ENCODE data around the gene CNTRL.
A peak's percentile ranks its signal among the peaks of the same experiment; 100 is the strongest.
"Not testable (repeated sequence)": the region's sequence is repeated elsewhere in the genome, so short reads cannot be mapped to it uniquely, and the experiment has no call there.

Gene CNTRL

DNA sequence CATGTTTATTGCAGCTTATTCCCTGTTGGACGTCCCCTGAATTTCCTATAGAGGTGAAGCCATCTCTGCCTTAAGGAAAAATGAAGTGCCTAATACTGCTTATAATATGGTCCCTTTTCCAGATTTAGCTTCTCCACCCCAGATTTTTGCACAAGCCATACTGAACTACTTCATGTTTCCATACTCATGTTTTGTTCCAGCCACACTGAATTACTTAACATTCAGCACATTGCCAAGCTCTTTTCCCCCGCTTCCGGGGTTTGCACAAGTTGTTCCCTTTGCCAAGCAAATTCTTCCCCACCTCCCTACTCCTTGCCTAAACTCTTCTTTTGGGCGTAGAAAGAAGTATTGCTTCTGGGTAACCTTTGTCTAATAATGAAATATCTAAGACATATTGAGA lies 1.7 kb upstream of the CNTRL start:
- Histone ChIP-seq H3K9ac (ENCODE audit: low read depth, low read length) (no peak overlapping the region), H3K4me1 (ENCODE audit: control insufficient read depth, insufficient read depth, low read length) (peaks cover 30% of the 10 kb centered on the region), H3K9me3 (replicated peaks; ENCODE audit: low read length) (no peaks in the 10 kb centered on the region), H3K4me3 (ENCODE audit: low read length) (no peak overlapping the region), H3K27me3 (ENCODE audit: control insufficient read depth, insufficient read depth, low read length) (no peaks in the 10 kb centered on the region), H3K4me2 (ENCODE audit: low read length) (peak overlapping the region; percentile 93), H3K36me3 (ENCODE audit: insufficient read depth, low read length) (no peaks in the 10 kb centered on the region)

DNA sequence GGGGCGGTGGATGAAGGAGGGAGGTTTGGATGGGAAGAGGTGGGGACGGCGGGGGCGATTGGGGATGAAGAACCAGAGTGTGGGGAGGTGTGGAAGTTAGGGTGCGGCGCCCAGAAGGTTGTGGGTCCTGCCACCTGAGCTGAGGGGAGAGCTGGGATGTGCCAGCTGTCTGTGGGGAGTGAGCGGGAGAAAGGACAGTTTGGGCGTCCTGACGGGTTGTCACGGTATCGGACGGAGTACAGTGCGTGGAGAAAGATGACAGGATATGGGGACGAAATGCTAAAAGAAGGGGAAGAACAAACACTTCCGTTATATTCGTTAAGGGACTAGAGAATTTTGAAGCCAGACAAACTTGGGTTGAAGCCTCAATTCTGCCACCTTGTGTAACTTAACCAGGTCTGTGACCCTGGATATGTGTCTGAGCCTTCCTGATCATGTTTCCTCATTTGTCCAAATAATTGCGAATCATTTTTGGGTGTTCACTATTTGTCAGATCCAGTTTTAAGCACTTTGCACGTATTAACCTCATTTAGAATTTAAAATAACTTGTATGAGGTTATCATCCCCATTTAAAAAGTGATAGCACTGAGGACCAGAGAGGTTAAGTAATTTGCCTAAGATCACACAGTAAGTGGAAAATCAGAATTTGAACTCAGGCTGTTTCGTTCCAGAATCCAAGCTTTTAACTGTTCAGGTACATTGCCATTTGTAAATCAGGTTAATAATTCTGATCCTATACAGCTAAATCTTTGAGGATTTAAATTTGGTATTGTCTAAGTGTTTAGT lies 689 bp downstream of the CNTRL start:
- peak overlapping the region; percentile 90 for H3K4me3 ChIP-seq (ENCODE audit: low read length)
- H3K27me3 ChIP-seq (ENCODE audit: control insufficient read depth, insufficient read depth, low read length): no peaks in the 10 kb centered on the region
- peak overlapping the region; percentile 93 for H3K4me2 ChIP-seq (ENCODE audit: low read length)
- peaks cover 30% of the 10 kb centered on the region for H3K4me1 ChIP-seq (ENCODE audit: control insufficient read depth, insufficient read depth, low read length)
- H3K9ac ChIP-seq (ENCODE audit: low read depth, low read length): peak overlapping the region; percentile 92
- H3K9me3 ChIP-seq (replicated peaks; ENCODE audit: low read length): no peaks in the 10 kb centered on the region
- no peaks in the 10 kb centered on the region for H3K36me3 ChIP-seq (ENCODE audit: insufficient read depth, low read length)

DNA sequence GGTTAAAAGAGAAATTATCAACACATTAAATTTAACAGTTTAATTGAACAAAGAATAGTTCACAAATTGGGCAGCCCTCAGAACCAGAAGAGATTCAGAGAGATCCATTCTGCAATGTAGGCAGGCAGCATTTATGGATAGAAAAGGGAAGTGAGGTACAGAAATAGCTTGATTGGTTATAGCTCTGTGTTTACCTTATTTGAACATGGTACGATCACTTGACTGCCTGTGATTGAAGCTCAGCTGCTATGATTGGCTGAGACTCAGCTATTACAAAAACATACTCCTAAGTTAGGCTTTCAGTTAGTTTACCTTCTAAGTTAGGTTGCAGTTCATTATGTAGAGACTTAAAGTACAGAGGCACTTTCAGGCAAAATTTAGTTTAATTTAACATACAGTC lies 7.3 kb downstream of the CNTRL start:
- H3K9ac ChIP-seq (ENCODE audit: low read depth, low read length): no peak overlapping the region
- H3K4me1 ChIP-seq (ENCODE audit: control insufficient read depth, insufficient read depth, low read length): peaks cover 4% of the 10 kb centered on the region
- no peaks in the 10 kb centered on the region for H3K9me3 ChIP-seq (replicated peaks; ENCODE audit: low read length)
- no peaks in the 10 kb centered on the region for H3K27me3 ChIP-seq (ENCODE audit: control insufficient read depth, insufficient read depth, low read length)
- no peak overlapping the region for H3K4me3 ChIP-seq (ENCODE audit: low read length)
- H3K4me2 ChIP-seq (ENCODE audit: low read length): no peak overlapping the region
- no peaks in the 10 kb centered on the region for H3K36me3 ChIP-seq (ENCODE audit: insufficient read depth, low read length)

DNA sequence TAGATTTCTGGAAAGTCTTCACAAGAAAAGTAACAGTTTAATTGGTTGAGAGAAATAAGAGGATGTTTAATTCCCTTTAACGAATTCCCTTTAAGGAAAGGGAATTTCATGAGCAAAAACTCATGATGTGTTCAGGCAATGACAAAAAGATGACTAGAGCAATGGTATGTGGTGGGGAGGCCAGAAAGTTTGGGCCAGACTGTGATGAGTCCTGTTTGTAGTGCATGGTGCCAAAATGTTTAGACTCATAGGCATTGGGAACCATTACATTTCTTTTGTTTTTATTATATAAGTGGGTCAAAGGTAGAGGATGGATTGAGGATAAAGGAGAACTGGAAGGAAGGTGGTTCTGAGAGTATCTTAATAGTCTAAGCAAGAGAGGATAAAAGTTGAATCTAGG lies 10.9 kb downstream of the CNTRL start:
- Histone ChIP-seq H3K4me2 (ENCODE audit: low read length) (no peak overlapping the region), H3K36me3 (ENCODE audit: insufficient read depth, low read length) (no peaks in the 10 kb centered on the region), H3K9ac (ENCODE audit: low read depth, low read length) (no peak overlapping the region), H3K27me3 (ENCODE audit: control insufficient read depth, insufficient read depth, low read length) (no peaks in the 10 kb centered on the region), H3K9me3 (replicated peaks; ENCODE audit: low read length) (no peaks in the 10 kb centered on the region), H3K4me3 (ENCODE audit: low read length) (no peak overlapping the region), H3K4me1 (ENCODE audit: control insufficient read depth, insufficient read depth, low read length) (peaks cover 4% of the 10 kb centered on the region)

DNA sequence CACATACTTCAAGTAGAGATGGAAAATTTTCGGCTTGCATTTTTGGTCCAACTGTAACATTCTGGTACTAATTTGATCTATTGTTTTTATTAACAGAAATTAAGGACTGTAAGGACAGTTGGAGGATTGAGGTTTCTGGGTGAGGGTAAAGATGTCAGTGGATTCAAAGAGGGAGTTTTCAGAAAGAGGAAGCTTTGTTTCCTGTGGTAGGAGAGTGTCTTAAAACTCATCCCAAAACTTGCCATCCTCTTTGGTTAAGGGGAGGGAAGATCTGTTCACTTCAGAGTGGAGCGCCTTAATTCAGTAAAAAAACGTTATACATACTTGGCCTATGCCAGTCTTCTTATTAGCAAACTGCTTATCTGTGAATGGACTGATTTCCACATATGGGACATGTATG lies 13.8 kb downstream of the CNTRL start:
- Histone ChIP-seq H3K36me3 (ENCODE audit: insufficient read depth, low read length) (no peaks in the 10 kb centered on the region), H3K4me1 (ENCODE audit: control insufficient read depth, insufficient read depth, low read length) (peaks cover 4% of the 10 kb centered on the region), H3K27me3 (ENCODE audit: control insufficient read depth, insufficient read depth, low read length) (no peaks in the 10 kb centered on the region), H3K4me2 (ENCODE audit: low read length) (no peak overlapping the region), H3K9me3 (replicated peaks; ENCODE audit: low read length) (no peaks in the 10 kb centered on the region), H3K4me3 (ENCODE audit: low read length) (no peak overlapping the region), H3K9ac (ENCODE audit: low read depth, low read length) (no peak overlapping the region)

DNA sequence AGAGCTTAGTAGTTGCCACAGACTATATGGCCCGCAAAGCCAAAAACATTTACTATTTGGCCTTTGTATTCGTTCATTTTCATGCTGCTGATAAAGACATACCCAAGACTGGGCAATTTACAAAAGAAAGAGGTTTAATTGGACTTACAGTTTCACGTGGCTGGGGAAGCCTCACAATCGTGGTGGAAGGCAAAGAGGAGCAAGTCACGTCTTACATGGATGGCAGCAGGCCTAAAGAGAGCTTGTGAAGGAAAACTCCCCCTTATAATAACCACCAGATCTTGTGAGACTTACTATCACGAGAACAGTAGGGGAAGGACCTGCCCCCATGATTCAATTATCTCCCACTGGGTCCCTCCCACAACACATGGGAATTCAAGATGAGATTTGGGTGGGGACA lies 16.0 kb downstream of the CNTRL start:
- H3K4me2 ChIP-seq (ENCODE audit: low read length); H3K27me3 ChIP-seq (ENCODE audit: control insufficient read depth, insufficient read depth, low read length); H3K9ac ChIP-seq (ENCODE audit: low read depth, low read length); H3K4me3 ChIP-seq (ENCODE audit: low read length); H3K36me3 ChIP-seq (ENCODE audit: insufficient read depth, low read length); H3K4me1 ChIP-seq (ENCODE audit: control insufficient read depth, insufficient read depth, low read length); H3K9me3 ChIP-seq (replicated peaks; ENCODE audit: low read length): not testable (repeated sequence)

DNA sequence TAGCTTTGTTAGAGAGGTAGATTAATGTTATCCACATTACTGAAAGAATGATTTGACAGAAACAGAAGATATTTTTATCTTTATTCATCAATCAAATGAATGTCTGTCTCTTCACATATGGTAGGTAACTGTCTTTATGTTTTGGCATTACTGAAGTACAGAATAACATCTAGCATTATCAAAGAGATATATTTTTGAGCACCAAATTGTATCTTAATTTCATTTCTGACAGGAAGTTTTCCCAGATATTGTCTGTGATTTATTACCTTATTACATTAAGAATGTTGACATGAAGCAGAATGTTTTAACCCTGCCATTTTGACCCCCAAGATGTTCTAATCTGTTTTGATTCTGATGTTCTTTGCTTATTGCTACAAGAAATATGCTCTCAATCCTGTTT lies 20.3 kb downstream of the CNTRL start:
- Histone ChIP-seq H3K9ac (ENCODE audit: low read depth, low read length) (no peak overlapping the region), H3K9me3 (replicated peaks; ENCODE audit: low read length) (no peaks in the 10 kb centered on the region), H3K4me2 (ENCODE audit: low read length) (no peak overlapping the region), H3K27me3 (ENCODE audit: control insufficient read depth, insufficient read depth, low read length) (no peaks in the 10 kb centered on the region), H3K4me3 (ENCODE audit: low read length) (no peak overlapping the region), H3K36me3 (ENCODE audit: insufficient read depth, low read length) (no peaks in the 10 kb centered on the region), H3K4me1 (ENCODE audit: control insufficient read depth, insufficient read depth, low read length) (no peaks in the 10 kb centered on the region)

DNA sequence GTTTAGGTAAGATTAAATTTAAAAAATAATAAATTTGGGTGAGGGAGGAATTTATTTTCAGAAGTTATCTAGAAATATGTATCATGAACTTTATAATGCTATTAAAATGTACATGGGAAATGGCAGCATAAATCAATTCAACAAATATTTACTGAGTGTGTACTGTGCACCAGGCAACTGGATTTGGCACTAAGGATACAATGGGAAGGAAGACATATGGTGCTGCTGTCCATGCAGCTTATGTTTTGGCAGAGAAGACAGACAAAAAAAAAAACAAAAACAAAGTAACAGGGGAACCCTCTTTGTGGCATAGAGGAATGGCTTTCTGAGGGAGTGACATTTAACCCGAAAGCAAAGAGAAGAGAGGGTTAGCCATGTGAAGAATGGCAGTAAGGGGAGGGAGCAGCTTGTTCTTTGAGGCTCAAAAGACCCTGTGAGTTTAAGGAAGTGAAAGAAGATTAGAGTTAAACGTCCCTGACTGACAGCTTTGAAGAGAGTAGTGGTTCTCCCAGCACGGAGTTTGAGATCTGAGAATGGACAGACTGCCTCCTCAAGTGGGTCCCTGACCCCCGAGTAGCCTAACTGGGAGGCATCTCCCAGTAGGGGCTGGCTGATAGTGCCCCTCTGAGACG lies 23.9 kb downstream of the CNTRL start:
- H3K9me3 ChIP-seq (replicated peaks; ENCODE audit: low read length): no peaks in the 10 kb centered on the region
- H3K36me3 ChIP-seq (ENCODE audit: insufficient read depth, low read length): no peaks in the 10 kb centered on the region
- no peaks in the 10 kb centered on the region for H3K27me3 ChIP-seq (ENCODE audit: control insufficient read depth, insufficient read depth, low read length)
- H3K4me1 ChIP-seq (ENCODE audit: control insufficient read depth, insufficient read depth, low read length): no peaks in the 10 kb centered on the region
- no peak overlapping the region for H3K9ac ChIP-seq (ENCODE audit: low read depth, low read length)
- H3K4me2 ChIP-seq (ENCODE audit: low read length): no peak overlapping the region
- H3K4me3 ChIP-seq (ENCODE audit: low read length): no peak overlapping the region

DNA sequence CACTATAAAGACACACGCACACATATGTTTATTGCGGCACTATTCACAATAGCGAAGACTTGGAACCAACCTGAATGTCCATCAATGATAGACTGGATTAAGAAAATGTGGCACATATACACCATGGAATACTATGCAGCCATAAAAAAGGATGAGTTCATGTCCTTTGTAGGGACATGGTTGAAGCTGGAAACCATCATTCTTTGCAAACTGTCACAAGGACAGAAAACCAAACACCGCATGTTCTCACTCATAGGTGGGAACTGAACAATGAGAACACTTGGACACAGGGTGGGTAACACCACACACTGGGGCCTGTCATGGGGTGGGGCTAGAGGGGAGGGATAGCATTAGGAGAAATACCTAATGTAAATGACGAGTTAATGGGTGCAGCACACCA lies 29.3 kb downstream of the CNTRL start:
- not testable (repeated sequence) for H3K4me3 ChIP-seq (ENCODE audit: low read length); H3K4me1 ChIP-seq (ENCODE audit: control insufficient read depth, insufficient read depth, low read length); H3K9me3 ChIP-seq (replicated peaks; ENCODE audit: low read length); H3K4me2 ChIP-seq (ENCODE audit: low read length); H3K27me3 ChIP-seq (ENCODE audit: control insufficient read depth, insufficient read depth, low read length); H3K36me3 ChIP-seq (ENCODE audit: insufficient read depth, low read length); H3K9ac ChIP-seq (ENCODE audit: low read depth, low read length)

DNA sequence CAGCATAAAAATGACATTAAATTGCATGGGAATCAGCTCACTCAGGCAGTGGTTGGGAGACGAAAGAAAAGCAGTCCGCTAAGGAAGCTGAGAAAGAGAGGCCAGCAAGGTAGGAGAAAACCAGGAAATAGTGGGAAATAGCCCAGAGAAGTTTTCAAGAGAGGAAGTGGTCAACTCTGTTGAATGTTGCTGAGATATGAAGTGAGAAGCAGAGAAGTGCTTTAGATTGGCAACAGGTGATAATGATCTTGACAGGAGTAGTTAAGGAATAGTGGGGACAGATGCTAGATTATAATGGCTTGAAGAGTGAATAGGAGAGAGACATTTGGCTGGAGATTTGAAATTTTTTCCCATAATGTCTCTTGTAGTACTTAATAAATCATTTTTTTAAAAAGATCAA lies 30.8 kb downstream of the CNTRL start:
- H3K4me1 ChIP-seq (ENCODE audit: control insufficient read depth, insufficient read depth, low read length): no peaks in the 10 kb centered on the region
- no peak overlapping the region for H3K4me2 ChIP-seq (ENCODE audit: low read length)
- no peak overlapping the region for H3K4me3 ChIP-seq (ENCODE audit: low read length)
- H3K9me3 ChIP-seq (replicated peaks; ENCODE audit: low read length): no peaks in the 10 kb centered on the region
- no peak overlapping the region for H3K9ac ChIP-seq (ENCODE audit: low read depth, low read length)
- no peaks in the 10 kb centered on the region for H3K27me3 ChIP-seq (ENCODE audit: control insufficient read depth, insufficient read depth, low read length)
- no peaks in the 10 kb centered on the region for H3K36me3 ChIP-seq (ENCODE audit: insufficient read depth, low read length)

DNA sequence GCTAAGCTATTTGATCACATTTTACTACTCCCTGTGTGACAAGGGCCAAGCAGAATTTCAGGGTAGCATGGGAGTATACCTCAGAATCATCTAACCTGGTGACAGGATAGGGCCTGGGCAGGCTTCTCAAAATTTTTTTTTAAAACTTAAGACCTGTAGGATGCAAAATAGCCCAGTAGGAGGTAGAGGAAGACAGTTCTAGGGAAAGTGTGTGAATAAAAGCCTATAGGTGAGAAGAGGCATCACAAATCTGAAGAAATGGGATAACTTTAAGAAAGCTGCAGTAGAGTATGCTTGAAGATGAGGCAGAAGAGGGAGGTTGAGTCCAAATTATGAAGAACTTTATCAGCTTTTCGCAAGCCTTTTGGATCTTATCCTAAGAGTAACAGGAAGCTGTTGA lies 32.3 kb downstream of the CNTRL start:
- no peaks in the 10 kb centered on the region for H3K9me3 ChIP-seq (replicated peaks; ENCODE audit: low read length)
- H3K36me3 ChIP-seq (ENCODE audit: insufficient read depth, low read length): no peaks in the 10 kb centered on the region
- H3K9ac ChIP-seq (ENCODE audit: low read depth, low read length): no peak overlapping the region
- no peaks in the 10 kb centered on the region for H3K27me3 ChIP-seq (ENCODE audit: control insufficient read depth, insufficient read depth, low read length)
- no peak overlapping the region for H3K4me3 ChIP-seq (ENCODE audit: low read length)
- no peak overlapping the region for H3K4me2 ChIP-seq (ENCODE audit: low read length)
- no peaks in the 10 kb centered on the region for H3K4me1 ChIP-seq (ENCODE audit: control insufficient read depth, insufficient read depth, low read length)

DNA sequence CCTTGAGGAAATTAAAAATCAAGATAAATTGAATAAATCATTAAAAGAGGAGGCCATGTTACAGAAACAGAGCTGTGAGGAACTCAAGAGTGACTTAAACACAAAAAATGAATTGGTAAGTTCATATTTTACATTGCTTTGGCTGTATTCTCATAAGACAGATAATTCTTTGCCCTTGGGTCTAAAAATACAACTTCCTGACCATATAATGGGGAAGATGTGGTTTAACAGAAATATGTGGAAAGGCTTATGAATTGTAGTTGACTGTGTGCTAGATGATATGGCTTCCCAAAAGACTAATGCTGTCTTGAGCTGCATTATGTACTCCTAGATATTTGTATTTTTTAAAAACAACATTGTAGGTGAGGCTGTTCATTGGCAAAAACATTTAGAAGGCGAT lies 33.1 kb downstream of the CNTRL start:
- H3K4me2 ChIP-seq (ENCODE audit: low read length): no peak overlapping the region
- H3K27me3 ChIP-seq (ENCODE audit: control insufficient read depth, insufficient read depth, low read length): no peaks in the 10 kb centered on the region
- H3K4me1 ChIP-seq (ENCODE audit: control insufficient read depth, insufficient read depth, low read length): no peaks in the 10 kb centered on the region
- no peak overlapping the region for H3K9ac ChIP-seq (ENCODE audit: low read depth, low read length)
- no peak overlapping the region for H3K4me3 ChIP-seq (ENCODE audit: low read length)
- no peaks in the 10 kb centered on the region for H3K9me3 ChIP-seq (replicated peaks; ENCODE audit: low read length)
- no peaks in the 10 kb centered on the region for H3K36me3 ChIP-seq (ENCODE audit: insufficient read depth, low read length)
